GM10248 (cell line): Measurements from ENCODE around the gene PYY.

ENCODE experiments used
- CTCF ChIA-PET: fragments of 300-600 bp; sonication (Branson Sonifier 250); formaldehyde crosslinking; extraction: SDS; loops from one replicate; lab custom pipeline; 2021; ENCODE audit warnings: antibody characterized with exemption; lab: Yijun Ruan, JAX
- POLR2A ChIA-PET: fragments of 350-650 bp; sonication (Branson Sonifier 250); formaldehyde crosslinking; extraction: SDS; loops from one replicate; lab custom pipeline; 2020; ENCODE audit warnings: antibody characterized with exemption; lab: Yijun Ruan, JAX
- DNase-seq: peaks from one replicate; pipeline ENCODE4 v3.0.0; 2012; ENCODE audit errors: extremely low spot score
- CTCF ChIP-seq: IDR thresholded peaks from 2 replicates; pipeline ENCODE4 v1.5.1; 2012; ENCODE audit warnings: mild to moderate bottlenecking, low read depth; ENCODE audit errors: extremely low read depth, missing control alignments, control extremely low read depth

The PYY gene

GRCh38 chr17:43987131-43988021, 33.6 kb upstream of the PYY start:
- no peak for TF ChIP-seq CTCF
- POLR2A ChIA-PET: no interaction called here
- CTCF ChIA-PET: interaction anchor here (0.9 to 2.0 kb wide), 4 partner anchors 9 to 109 kb away, joined by 3 to 7 read pairs (median 4); partner anchors contain the start of gene TMEM101
- no peak for DNase-seq

- ChIA-PET CTCF (interaction anchor here (0.9 to 2.0 kb wide), 3 partner anchors 28 to 108 kb away, joined by 3 to 7 read pairs (median 5); partner anchors contain the start of gene TMEM101), POLR2A (no interaction called here)
- DNase-seq: no peak
- TF ChIP-seq CTCF: no peak
Observed at GRCh38 chr17:43986225-43986981, 32.7 kb upstream of the PYY start.

GRCh38 chr17:43984521-43984920, 30.8 kb upstream of the PYY start:
- DNase-seq: no peak
- POLR2A ChIA-PET: no interaction called here
- CTCF ChIA-PET: interaction anchor here (1.1 kb wide), 1 partner anchor 40 kb away, joined by 5 read pairs; no protein-coding TSS in a partner anchor
- TF ChIP-seq CTCF: no peak

GRCh38 chr17:43983515-43984411, 30.0 kb upstream of the PYY start:
- POLR2A ChIA-PET: no interaction called here
- TF ChIP-seq CTCF: no peak

GRCh38 chr17:43983196-43983514, 29.4 kb upstream of the PYY start:
- no peak for DNase-seq
- CTCF ChIA-PET: interaction anchor here (0.9 to 1.8 kb wide), 2 partner anchors 11 to 12 kb away, joined by 4 to 8 read pairs; no protein-coding TSS in a partner anchor
- POLR2A ChIA-PET: no interaction called here
- no peak for TF ChIP-seq CTCF

More at GRCh38 chr17:43983515-43984411, 30.0 kb upstream of the PYY start:
- CTCF ChIA-PET: interaction anchor here (0.9 to 1.8 kb wide), 4 partner anchors 10 to 74 kb away, joined by 3 to 8 read pairs (median 4); no protein-coding TSS in a partner anchor
- no peak for DNase-seq
